OCI-LY7 (cell line): ENCODE measurements around the gene NUBP1.

Source experiments
- CTCF ChIP-seq: fragments of 200-600 bp; sonication (generic); conservative IDR thresholded peaks from 2 replicates; pipeline ENCODE4 v1.5.1; 2014; ENCODE audit warnings: mild to moderate bottlenecking, antibody characterized with exemption, low read length, moderate library complexity, mixed read lengths
- EZH2phosphoT487 ChIP-seq: fragments of 200-600 bp; sonication (generic); IDR thresholded peaks from 2 replicates; pipeline ENCODE4 v1.6.1; 2018; ENCODE audit warnings: low read depth, borderline replicate concordance, mild to moderate bottlenecking, mixed run types, antibody characterized with exemption, low read length, moderate library complexity, mixed read lengths

GRCh38 chr16:10777356-10777755 is 33.7 kb downstream of the NUBP1 start:
- TF ChIP-seq CTCF (no peak), EZH2phosphoT487 (no peak)
